Stimulated activated CD8-positive, alpha-beta memory T cell treated with anti-CD3 and anti-CD28 coated beads, Interleukin-4, amount 100 ng/mL, for 48 hours (primary cell): ENCODE measurements around the gene TEDDM1.
"Not testable (repeated sequence)": the region's sequence is repeated elsewhere in the genome, so short reads cannot be mapped to it uniquely, and the experiment has no call there.

Experiments used
- DNase-seq: peaks from one replicate; pipeline ENCODE4 v3.0.0-alpha.2; 2020

TEDDM1 gene

GRCh38 chr1:182405578-182405977 lies 5.1 kb upstream of the TEDDM1 start:
- no peak for DNase-seq

DNA sequence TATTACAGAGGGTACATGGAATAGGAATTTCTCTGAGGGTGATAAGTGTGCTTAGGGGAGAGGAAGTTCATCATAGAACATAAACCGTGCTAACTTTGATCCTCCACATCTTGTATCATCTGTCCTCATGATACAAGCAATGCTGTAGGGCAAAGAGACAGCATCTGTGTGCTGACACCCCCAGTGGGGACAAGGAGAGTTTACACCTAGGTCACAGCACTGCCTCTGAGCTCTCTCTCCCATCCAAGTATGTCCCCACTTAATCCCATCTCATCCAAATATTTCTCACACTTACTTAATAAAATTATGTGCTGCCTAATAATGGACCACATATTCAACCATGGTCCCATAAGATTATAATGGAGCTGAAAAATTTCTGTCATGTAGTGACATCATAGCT lies 4.3 kb upstream of the TEDDM1 start:
- DNase-seq: no peak

DNA sequence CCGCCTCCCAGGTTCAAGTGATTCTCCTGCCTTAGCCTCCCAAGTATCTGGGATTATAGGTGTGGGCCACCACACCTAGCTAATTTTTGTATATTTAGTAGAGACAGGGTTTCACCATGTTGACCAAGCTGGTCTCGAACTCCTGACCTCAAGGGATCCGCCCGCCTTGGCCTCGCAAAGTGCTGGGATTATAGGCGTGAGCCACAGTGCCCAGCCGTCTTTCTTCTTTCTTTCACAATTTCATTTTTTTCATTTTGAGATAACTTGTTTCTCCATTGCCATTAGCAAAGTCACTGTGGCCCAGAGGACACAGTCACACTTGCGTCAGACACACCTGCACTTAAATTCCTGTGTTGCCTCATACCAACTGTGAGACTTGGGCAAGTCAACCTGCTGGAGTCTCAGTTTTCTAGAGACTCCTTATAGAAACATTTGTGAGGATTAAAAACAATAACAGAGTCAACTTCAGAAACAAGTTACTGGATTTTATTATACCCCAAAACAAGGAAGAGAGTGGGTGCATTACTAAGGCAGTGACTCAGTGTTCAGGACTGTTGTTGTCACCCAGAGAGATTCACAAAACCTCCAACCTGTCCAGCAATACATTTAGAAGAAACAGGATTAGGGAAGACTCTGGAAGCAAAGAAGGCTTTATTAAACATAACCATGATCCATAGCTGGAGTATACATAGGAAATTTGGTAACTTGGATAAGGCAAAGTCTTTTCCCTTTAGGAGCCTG lies 2.6 kb downstream of the TEDDM1 start:
- DNase-seq: no peak

DNA sequence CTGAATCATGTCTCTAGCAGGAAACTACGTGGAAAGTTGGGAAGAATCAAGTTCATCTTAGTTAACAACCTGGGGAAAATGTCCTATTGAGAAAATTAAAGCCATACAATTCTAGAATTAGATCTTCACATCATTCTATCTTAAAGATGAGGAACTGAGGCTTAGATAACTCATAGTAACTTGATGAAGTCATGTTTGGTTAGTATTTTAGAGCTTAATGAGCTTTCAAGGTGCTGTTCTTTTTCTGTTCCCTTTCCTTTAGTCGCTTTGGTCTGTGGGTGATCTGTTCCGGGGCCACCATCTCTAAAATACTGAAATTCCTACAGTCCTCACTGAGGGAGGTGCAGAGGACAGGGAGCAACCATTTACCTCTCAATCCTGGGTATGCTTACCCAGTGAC lies 4.6 kb downstream of the TEDDM1 start:
- no peak for DNase-seq

- DNase-seq: no peak
Measured at GRCh38 chr1:182394055-182394775, 6.3 kb downstream of the TEDDM1 start.

DNA sequence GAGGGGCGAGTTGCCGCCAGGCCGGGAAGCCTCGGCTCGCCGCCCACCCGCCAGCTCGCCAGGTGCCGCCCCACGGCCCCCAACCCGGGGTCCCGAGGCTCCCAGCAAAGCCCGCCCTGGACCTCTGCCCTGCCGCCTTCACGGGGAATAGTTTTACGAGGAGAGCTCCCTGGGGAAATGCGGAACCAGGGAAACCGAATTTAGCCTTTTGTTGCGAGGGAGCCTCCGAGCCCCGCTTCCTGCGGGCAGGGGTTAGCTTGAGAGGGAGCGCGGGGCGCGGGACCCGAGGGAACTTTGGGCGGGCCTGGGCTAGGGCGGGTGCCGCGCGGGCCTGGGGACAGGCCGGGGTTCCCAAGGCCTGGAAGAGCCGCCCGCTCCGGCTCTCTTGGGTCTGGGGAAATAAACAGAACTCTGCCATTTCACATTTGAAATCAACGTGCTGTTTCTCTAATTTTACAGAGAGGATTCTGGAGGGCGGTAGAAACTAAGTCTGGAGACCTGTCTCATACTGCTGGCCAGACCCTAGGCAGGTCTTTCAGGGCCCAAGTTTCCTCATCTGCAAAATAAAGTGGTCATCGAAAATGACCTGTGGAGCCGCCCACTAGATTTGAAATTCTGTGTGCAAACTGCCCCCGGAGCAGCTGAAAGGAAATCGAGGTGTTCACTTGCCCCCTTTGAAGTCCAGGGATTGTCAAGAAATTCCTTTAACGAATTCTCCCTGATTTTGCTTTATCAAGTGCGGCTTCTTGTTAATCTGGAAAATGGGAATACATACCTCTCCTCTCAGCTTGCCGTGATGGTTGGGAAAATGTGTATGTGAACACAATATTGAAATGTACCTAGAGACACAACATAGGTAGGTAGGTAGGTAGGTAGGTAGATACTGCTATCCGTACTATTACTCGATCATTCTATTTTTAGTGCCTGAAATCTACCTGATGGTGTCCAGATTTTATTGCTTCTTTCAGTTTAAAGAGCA lies 8.1 kb downstream of the TEDDM1 start:
- peak; percentile 37 for DNase-seq

DNA sequence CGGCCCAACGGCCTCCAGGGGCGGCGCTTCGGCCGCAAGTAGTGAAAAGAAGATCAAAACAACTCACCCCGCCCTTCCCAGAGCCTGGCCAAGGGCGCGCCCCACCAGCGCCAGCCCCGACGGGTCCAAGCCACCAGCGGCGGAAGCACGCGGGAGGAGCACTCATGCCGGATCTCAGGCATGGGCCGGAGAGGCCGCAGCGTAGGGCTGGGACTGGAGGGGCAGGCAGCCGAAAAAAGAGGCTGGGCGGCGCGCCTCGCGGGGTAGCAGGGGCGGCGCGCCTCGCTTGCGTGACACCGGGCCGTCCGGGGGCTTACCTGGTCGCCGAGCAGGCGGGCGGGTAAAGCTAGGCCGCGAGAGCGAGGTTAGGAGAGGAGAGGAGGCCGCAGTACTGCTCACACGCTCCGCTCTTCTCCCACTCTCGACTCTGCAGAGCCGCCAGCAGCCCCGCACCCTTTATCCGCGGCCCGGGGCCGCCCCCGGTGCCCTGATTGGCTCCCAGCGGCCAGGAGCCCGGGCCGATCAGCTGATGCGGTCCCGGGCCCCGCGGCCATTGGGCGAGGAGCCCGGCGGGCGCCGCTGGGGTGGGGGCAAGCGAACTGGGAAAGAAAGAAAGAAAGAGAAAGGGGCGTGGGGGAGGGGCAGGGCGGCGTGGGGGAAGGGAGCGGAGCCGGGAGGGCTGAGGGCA lies 9.0 kb downstream of the TEDDM1 start, which contains the start of gene GLUL:
GLUL (minus strand) TSS at position 429 of the 688 bp plus-strand sequence. CDS start 3,053 bp downstream, outside the sequence.
- DNase-seq: peak; percentile 69

GRCh38 chr1:182391028-182391361 lies 9.5 kb downstream of the TEDDM1 start:
- no peak for DNase-seq

DNA sequence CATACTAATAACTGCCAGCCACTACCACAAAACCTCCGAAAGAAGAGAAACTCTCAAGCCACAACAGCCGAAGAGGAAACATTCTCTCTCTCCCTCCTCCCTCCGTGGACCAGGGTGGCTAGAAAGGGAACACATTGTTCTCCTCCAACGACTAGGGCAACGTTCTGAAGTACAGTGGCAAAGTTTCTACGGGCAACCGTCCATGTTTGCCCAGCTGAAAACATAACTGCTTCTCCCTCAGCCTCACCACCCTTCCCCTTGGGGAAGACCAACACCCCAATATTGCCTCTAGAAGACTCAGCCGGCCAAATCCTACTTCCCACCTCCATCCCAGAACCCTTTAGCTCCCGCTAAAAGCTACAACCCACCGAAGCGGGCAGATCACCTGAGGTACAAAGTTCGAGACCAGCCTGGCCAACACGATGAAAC lies 10.8 kb downstream of the TEDDM1 start:
- DNase-seq: no peak

DNA sequence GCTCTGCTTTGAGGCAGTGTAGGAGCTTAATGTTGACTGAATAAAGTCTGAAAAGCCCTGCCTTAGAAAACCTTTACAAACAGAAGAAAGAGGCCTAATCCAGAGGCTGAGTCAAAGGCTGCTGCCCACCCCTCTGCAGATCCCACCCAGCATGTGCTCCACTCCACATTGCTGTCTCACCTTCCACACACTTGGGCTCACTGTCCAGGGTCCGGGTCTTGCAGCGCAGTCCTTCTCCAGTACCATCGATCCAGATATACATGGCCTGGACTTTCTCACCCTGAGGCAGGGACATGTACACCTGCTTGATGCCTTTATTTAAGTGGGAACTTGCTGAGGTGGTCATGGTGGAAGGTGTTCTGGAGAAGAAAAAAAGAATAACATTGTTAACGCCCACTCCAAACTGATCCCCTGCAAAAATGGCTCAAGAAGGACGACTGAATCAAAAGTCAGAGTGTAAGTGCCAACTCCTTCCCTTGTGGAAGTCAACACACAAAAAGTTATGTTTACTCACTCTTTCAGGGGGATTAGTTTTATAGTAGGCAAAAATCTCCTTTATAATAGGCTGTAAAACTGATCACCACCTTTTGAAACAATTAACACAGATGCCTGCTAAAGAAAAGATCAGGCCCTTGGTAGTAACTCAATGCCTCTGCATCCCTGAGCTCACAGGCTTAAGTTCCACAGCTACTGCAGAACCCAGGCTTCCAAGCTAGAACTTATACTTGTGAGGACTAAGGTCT lies 11.9 kb downstream of the TEDDM1 start:
- no peak for DNase-seq

DNA sequence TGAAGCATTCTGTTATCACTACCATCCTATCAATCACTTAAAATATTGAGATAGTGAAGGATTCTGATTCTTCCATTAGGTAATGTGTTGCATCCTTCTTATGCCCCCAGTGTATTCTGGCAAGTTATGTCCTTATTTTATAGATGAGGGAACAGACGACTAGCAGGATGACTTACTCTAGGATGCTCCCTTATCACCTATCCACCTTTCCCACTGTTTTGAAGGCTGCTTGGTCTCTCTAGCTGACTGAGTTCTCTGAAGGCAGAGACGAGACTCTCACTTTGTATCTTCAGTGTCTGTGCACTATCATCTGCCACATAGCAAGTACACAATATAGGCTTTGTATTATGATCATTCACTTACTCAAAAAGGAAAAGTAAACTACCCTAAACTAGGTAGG lies 12.9 kb downstream of the TEDDM1 start:
- DNase-seq: no peak

GRCh38 chr1:182386980-182387379 lies 13.5 kb downstream of the TEDDM1 start:
- no peak for DNase-seq

DNA sequence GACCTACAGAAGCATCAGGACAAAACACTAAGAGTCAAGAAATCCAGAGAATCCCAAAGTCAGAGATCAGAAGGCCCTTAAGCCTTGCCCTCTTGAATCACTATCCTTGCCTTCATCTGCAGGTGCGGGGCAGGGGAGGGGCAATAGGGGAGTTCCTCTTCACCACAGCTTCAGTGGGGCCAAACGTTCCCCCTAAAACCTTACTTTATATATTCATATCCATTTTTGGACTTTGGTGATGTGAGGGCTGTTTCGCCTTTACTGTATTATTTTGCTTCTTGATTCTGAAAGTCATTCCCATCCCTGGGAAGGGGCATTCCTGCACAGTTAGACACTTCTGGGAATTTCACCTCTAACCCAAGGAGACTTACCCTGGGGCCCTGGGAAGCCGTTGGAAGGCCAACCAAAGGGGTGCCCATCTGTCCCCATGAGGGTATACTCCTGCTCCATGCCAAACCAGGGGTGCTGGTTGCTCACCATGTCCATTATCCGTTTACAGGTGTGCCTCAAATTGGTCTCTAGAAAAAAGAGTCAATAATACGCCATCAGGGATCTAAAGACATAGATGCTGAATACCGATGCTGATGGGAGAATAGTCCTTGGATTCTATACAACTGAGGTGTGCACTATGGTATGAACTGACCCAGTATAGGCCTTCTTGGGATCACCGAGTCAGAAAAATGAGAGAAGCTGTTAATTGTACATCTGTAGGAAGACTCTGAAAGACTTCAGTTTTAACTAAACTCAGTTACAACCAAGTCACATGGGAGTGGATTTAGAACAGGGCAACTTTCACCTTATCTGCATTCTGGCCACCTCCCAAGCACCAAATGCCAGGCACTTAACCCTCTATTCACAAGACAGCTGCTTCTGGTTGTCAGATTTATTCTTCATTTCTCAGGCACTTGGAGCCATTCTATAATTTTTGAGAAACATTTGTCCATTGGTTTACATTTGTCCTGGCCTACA lies 14.3 kb downstream of the TEDDM1 start:
- no peak for DNase-seq

GRCh38 chr1:182384387-182384960 lies 16.0 kb downstream of the TEDDM1 start:
- DNase-seq: no peak

DNA sequence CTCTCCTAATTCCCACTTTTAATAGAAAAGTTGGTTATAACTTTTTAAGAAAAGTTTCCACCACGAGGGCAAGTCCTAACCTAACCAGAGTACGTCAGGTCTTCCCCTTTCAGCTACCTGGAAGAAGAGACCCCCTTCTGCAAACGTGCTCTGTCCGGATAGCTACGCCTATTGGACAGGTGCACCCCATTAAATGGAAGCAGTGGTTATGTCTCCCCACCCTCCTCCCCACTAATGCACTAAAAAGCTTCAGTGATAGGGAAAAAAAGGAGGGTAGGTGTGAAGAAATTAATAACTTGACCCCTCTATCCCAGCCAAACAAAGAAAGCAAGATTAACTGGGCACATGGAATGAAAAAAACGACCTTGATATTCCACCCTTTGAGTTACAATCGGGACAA lies 16.5 kb downstream of the TEDDM1 start:
- DNase-seq: no peak

- no peak for DNase-seq
Measured at GRCh38 chr1:182383037-182383661, 17.3 kb downstream of the TEDDM1 start.

GRCh38 chr1:182381962-182382819 lies 18.3 kb downstream of the TEDDM1 start:
- DNase-seq: no peak

- no peak for DNase-seq
Measured at GRCh38 chr1:182380199-182380598, 20.3 kb downstream of the TEDDM1 start.

DNA sequence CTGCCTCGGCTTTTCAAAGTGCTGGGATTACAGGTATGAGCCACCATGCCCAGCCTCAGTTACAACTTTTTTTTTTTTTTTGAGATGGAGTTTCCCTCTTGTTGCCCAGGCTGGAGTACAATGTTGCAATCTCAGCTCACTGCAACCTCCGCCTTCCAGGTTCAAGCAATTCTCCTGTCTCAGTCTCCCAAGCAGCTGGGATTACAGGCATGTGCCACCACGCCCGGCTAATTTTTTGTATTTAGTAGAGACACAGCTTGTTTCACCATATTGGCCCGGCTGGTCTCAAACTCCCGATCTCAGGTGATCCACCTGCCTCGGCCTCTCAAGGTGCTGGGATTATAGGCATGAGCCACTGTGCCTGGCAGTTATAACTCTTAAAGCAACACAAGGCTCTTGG lies 20.7 kb downstream of the TEDDM1 start:
- not testable (repeated sequence) for DNase-seq
